ENCODE results near the gene DLG1.

DLG1 gene

DNA sequence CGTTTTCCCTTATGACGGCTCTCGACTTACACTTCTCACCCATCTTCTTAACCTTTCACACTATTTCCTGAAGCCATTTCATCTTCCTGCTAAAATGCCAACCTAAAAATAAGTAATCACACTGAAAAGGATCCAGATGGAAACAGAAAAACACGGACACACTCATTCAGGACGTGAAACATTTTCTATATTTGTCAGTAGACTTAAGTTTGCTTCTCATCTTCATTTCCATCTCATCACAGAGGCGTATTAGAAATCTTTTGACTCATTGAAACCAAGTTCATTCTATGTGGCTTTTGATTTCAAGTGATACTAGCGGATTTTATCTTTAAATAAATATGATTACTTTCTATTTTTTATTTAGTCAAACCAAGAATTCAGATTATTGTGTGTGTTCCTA, 27.4 kb upstream of the DLG1 start:
- CTCF ChIA-PET: no interaction called here
- no peak for DNase-seq (ENCODE audit: extremely low spot score)
- POLR2A ChIA-PET: no interaction called here
- no peak for TF ChIP-seq CTCF (IDR thresholded peaks at IDR 0.05; ENCODE audit: control extremely low read depth, extremely low read depth, low read depth, missing control alignments)

- no peak for TF ChIP-seq CTCF (IDR thresholded peaks at IDR 0.05; ENCODE audit: control extremely low read depth, extremely low read depth, low read depth, missing control alignments)
- CTCF ChIA-PET: no interaction called here
- POLR2A ChIA-PET: no interaction called here
Observed at GRCh38 chr3:197322149-197322548, 23.7 kb upstream of the DLG1 start.

DNA sequence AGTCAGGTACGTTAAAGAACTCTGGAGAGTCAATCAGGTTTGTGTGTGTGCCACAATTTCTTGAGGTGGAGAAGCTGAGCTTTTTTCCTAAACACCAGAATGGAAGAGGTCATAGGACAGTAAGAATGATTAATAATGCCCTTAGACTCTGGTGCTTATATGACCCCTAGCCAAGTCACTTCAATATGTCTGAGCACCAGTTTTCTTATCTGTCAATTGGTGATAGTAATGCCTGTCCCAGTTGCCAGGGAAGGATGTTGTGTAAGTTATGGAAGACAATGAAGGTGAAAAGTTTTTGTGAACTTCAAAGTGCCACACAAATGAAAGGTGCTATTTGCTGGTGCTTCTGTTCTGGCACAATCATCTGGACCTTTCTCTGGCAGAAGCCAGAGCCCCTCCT, 22.2 kb upstream of the DLG1 start:
- DNase-seq (ENCODE audit: extremely low spot score): no peak
- CTCF ChIA-PET: no interaction called here
- POLR2A ChIA-PET: no interaction called here
- TF ChIP-seq CTCF (IDR thresholded peaks at IDR 0.05; ENCODE audit: control extremely low read depth, extremely low read depth, low read depth, missing control alignments): no peak

More at GRCh38 chr3:197322149-197322548, 23.7 kb upstream of the DLG1 start:
- DNase-seq (ENCODE audit: extremely low spot score): no peak

- ChIA-PET CTCF (no interaction called here), POLR2A (no interaction called here)
- no peak for DNase-seq (ENCODE audit: extremely low spot score)
- no peak for TF ChIP-seq CTCF (IDR thresholded peaks at IDR 0.05; ENCODE audit: control extremely low read depth, extremely low read depth, low read depth, missing control alignments)
Observed at GRCh38 chr3:197317250-197317963, 19.0 kb upstream of the DLG1 start.

- TF ChIP-seq CTCF (IDR thresholded peaks at IDR 0.05; ENCODE audit: control extremely low read depth, extremely low read depth, low read depth, missing control alignments): no peak
- POLR2A ChIA-PET: no interaction called here
- CTCF ChIA-PET: interaction anchor here (1.3 kb wide), 1 partner anchor 142 kb away, joined by 3 read pairs; no protein-coding TSS in a partner anchor
- DNase-seq (ENCODE audit: extremely low spot score): no peak
Observed at GRCh38 chr3:197312431-197312830, 14.0 kb upstream of the DLG1 start.

GRCh38 chr3:197311591-197311990, 13.2 kb upstream of the DLG1 start:
- ChIA-PET CTCF (no interaction called here), POLR2A (no interaction called here)
- no peak for TF ChIP-seq CTCF (IDR thresholded peaks at IDR 0.05; ENCODE audit: control extremely low read depth, extremely low read depth, low read depth, missing control alignments)
- no peak for DNase-seq (ENCODE audit: extremely low spot score)

Measured in GM10248 (cell line).